Activated T-helper 1 cell treated with anti-CD3 and anti-CD28 coated beads, Interleukin-12 subunit alpha, Interleukin-12 subunit beta, Interleukin-2, Interleukin-4 antibody, amounts not matched to agents 30 ng/mL and 10 ng/mL and 1 ng/mL, durations not matched to agents 14 hours and 24 hours and 36 hours (primary cell): ENCODE results near the gene CISD3. TPM values are rescaled to one million over a fixed set of nuclear protein-coding genes. Genes with fewer than 3 reads are reported as not detected.

Experiments
- DNase-seq: peaks from one replicate; pipeline ENCODE4 v3.0.0; 2021; ENCODE audit warnings: low spot score
- H3K27ac Mint-ChIP-seq: one replicate; pipeline ENCODE4 v1.8.0; 2021; ENCODE audit warnings: mild to moderate bottlenecking, mixed read lengths
- H3K27me3 Mint-ChIP-seq: one replicate; pipeline ENCODE4 v1.8.0; 2022; ENCODE audit warnings: mild to moderate bottlenecking, moderate library complexity, mixed read lengths; ENCODE audit not compliant: insufficient read depth
- H3K36me3 Mint-ChIP-seq: one replicate; pipeline ENCODE4 v1.8.0; 2021; ENCODE audit warnings: low read depth, mixed read lengths
- H3K4me1 Mint-ChIP-seq: one replicate; pipeline ENCODE4 v1.8.0; 2021; ENCODE audit warnings: low read depth, mixed read lengths
- H3K4me3 Mint-ChIP-seq: one replicate; pipeline ENCODE4 v1.8.0; 2021; ENCODE audit warnings: mild to moderate bottlenecking, moderate library complexity, mixed read lengths
- H3K9me3 Mint-ChIP-seq: one replicate; pipeline ENCODE4 v1.8.0; 2021; ENCODE audit warnings: mixed read lengths
- intact Hi-C: fragments of 100-400 bp; cut with micrococcal nuclease; formaldehyde crosslinking; loops from one replicate; pipeline ENCODE4 v1.15.1; 2024
- total RNA-seq: library from RNA; stranded (reverse); gene quantifications from 2 replicates; pipeline ENCODE4 v1.2.3, GENCODE V29; 2022

The CISD3 gene
- total RNA-seq, 1 donor from 2014 or later = 39.2 TPM

DNA sequence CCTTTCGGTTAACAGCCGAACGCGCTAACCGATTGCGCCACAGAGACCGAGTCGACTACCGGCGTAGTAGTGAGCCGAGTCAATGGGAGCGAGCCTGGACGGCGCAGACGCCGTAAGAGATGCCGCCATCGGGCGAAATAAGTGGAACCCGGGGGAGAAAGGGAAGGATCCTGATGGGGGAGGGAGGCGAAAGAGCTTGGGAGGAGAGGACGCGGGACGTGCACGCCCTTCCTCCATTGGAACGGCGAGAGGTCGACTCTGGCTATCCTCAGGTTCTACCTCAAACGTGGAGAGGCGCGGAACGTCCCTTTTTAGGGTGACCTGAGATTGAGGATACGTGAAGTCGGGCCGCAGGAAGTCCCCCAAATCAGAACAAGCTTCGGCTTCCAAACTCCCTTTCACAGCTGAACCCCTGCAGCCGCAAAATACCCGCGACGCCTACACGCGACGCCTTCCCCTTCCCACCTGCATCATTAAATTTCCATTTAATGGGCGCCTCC is 21.7 kb downstream of the CISD3 start:
- peak overlapping the region; percentile 98 for H3K27ac Mint-ChIP-seq
- peaks cover 35% of the 10 kb centered on the region for H3K4me1 Mint-ChIP-seq
- peaks cover 15% of the 10 kb centered on the region for H3K27me3 Mint-ChIP-seq
- DNase-seq = peak; percentile 81
- H3K36me3 Mint-ChIP-seq = peaks cover 20% of the 10 kb centered on the region
- H3K9me3 Mint-ChIP-seq = no peaks in the 10 kb centered on the region
- intact Hi-C loops = loop anchor here (1.0 to 5.0 kb wide), 14 partner anchors 22 to 1360 kb away; partner anchors contain the start of genes CACNB1, CDK12, CISD3 and FBXL20
- H3K4me3 Mint-ChIP-seq = peak overlapping the region; percentile 97

DNA sequence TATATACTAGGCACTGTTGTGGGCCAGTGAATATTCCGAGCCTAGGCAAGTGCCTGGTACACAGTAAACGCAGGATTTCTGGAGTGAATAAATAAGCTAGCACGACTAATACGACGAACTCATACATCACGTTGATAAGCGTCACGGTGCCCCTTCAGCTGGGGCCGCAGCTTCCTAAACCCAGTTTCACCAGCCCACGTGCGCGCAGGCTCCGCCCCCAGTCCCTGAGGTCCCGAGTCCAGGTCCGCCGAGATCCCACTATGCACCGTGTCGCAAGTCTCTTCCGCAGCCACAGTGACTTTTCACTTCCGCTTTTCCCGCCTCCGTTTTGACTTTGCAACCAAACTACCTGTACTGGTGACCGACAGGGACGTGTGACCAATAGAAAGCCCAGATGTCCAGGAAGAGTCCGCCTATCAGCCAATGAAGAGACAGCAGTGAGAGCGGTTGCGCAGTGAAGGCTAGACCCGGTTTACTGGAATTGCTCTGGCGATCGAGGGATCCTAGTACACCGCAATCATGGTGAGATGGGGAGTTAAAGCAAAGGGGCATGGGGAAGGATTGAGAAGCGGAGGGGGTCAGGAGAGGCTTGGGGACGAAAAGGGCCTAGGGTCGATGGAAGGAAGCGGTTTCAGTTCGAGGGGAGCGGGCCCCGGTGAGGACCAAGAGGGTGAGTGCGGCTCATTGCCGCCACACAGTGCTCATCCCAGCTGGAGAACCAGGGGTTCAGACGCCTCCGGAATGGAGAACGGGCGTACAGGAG is 22.3 kb downstream of the CISD3 start, which contains the start of gene PSMB3:
Gene PSMB3, plus strand, starts transcription at position 434 of the 763 bp plus-strand sequence. Its CDS starts 86 bp downstream, at position 520.
- DNase-seq = peak; percentile 97
- no peaks in the 10 kb centered on the region for H3K9me3 Mint-ChIP-seq
- H3K27ac Mint-ChIP-seq = peak within 1 kb of the TSS; percentile 98
- H3K4me1 Mint-ChIP-seq = peaks cover 35% of the 10 kb centered on the region
- H3K4me3 Mint-ChIP-seq = peak within 1 kb of the TSS; percentile 97
- peaks cover 20% of the 10 kb centered on the region for H3K36me3 Mint-ChIP-seq
- H3K27me3 Mint-ChIP-seq = peaks cover 14% of the 10 kb centered on the region
- intact Hi-C loops = loop anchor here (1.0 to 5.0 kb wide), 14 partner anchors 22 to 1360 kb away; partner anchors contain the start of genes CACNB1, CDK12, CISD3 and FBXL20

- Mint-ChIP-seq H3K4me3 (peak overlapping the region; percentile 97), H3K27ac (peak overlapping the region; percentile 52), H3K27me3 (peaks cover 14% of the 10 kb centered on the region), H3K4me1 (peaks cover 35% of the 10 kb centered on the region), H3K36me3 (peaks cover 20% of the 10 kb centered on the region), H3K9me3 (no peaks in the 10 kb centered on the region)
- intact Hi-C loops = loop anchor here (2.0 to 5.0 kb wide), 5 partner anchors 151 to 1359 kb away; partner anchors contain the start of genes CACNB1 and FBXL20
- no peak for DNase-seq
Measured at GRCh38 chr17:38753071-38753506, 22.9 kb downstream of the CISD3 start.

DNA sequence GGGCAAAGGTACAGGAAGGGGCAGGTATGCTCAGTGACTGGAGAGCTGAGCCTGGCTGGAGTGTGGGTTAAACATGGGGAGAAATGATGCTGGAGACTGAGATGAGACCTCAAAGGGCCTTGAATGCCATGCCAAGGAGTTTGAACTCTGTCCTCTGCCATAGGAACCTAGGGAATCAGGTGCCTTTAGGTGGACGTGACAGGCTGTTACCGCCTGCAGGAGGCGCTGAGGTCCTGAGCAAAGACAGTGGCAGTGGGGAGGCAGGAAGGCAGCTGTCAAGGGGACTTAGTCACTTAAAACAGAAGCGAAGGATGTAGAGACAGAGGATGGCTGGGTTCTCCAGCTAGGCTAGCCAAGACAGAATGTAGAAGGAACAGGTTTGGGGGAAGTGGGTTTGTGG is 31.5 kb downstream of the CISD3 start:
- no peaks in the 10 kb centered on the region for H3K9me3 Mint-ChIP-seq
- H3K27me3 Mint-ChIP-seq = no peaks in the 10 kb centered on the region
- peaks cover 52% of the 10 kb centered on the region for H3K36me3 Mint-ChIP-seq
- no peak for DNase-seq
- peaks cover 20% of the 10 kb centered on the region for H3K4me1 Mint-ChIP-seq
- no peak overlapping the region for H3K4me3 Mint-ChIP-seq
- H3K27ac Mint-ChIP-seq = no peak overlapping the region
- intact Hi-C loops = no loop called here

- no peak overlapping the region for H3K27ac Mint-ChIP-seq
Measured at GRCh38 chr17:38762231-38762630, 32.1 kb downstream of the CISD3 start.

DNA sequence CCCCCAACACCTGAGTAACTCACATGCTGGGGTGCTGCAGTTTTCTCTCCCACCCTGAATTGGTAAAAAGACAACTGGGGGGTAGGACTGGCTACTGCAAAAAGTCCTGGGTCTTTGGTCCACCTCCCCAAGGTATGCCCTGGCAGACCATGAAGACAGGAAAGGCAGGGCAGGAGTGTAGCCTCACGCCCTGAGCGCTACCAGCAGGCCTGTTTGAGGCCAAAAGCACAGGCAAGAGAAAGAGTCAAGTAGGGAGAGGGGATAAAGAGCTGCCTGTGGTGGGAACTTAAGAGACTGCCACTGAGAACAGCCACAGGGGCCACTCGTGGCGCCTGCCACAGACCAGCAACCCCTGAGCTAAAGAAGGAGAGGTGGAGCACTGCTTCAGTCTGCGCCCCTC is 36.2 kb downstream of the CISD3 start:
- peaks cover 71% of the 10 kb centered on the region for H3K36me3 Mint-ChIP-seq
- H3K4me3 Mint-ChIP-seq = no peak overlapping the region
- peaks cover 13% of the 10 kb centered on the region for H3K4me1 Mint-ChIP-seq
- no peak for DNase-seq
- no peak overlapping the region for H3K27ac Mint-ChIP-seq
- intact Hi-C loops = no loop called here
- H3K9me3 Mint-ChIP-seq = no peaks in the 10 kb centered on the region
- no peaks in the 10 kb centered on the region for H3K27me3 Mint-ChIP-seq

More at GRCh38 chr17:38762231-38762630, 32.1 kb downstream of the CISD3 start:
- peaks cover 59% of the 10 kb centered on the region for H3K36me3 Mint-ChIP-seq
- no peaks in the 10 kb centered on the region for H3K27me3 Mint-ChIP-seq
- no peak overlapping the region for H3K4me3 Mint-ChIP-seq
- intact Hi-C loops = no loop called here
- H3K4me1 Mint-ChIP-seq = peaks cover 20% of the 10 kb centered on the region
- no peak for DNase-seq
- H3K9me3 Mint-ChIP-seq = no peaks in the 10 kb centered on the region

GRCh38 chr17:38768417-38768816 is 38.3 kb downstream of the CISD3 start:
- no peak overlapping the region for H3K27ac Mint-ChIP-seq

DNA sequence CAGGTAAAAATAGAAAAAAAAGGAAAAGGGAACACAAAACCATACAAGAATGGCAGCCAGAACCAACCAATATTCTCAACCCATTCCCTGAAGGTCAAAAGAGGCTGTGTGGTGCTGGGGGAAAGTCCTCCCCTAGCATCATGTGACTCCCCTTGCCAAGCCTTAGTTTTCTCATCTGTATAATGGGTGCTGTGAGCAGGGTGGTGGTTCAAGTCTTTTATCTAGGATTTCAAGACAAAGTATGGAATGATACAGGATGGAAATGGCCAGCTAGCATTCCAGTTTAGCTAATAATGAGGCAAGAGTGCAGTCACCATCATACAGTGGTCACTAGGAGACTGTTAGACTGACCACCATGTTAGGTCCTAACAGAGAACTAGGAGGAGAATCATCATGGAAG is 43.1 kb downstream of the CISD3 start:
- peaks cover 46% of the 10 kb centered on the region for H3K36me3 Mint-ChIP-seq
- no peaks in the 10 kb centered on the region for H3K9me3 Mint-ChIP-seq
- intact Hi-C loops = no loop called here
- no peaks in the 10 kb centered on the region for H3K27me3 Mint-ChIP-seq
- H3K4me1 Mint-ChIP-seq = no peaks in the 10 kb centered on the region
- H3K4me3 Mint-ChIP-seq = no peak overlapping the region
- DNase-seq = no peak
- no peak overlapping the region for H3K27ac Mint-ChIP-seq

More at GRCh38 chr17:38768417-38768816, 38.3 kb downstream of the CISD3 start:
- Mint-ChIP-seq H3K36me3 (peaks cover 69% of the 10 kb centered on the region), H3K27me3 (no peaks in the 10 kb centered on the region), H3K4me3 (no peak overlapping the region), H3K4me1 (no peaks in the 10 kb centered on the region), H3K9me3 (no peaks in the 10 kb centered on the region)
- no peak for DNase-seq
- intact Hi-C loops = no loop called here

GRCh38 chr17:38777641-38778250 is 47.6 kb downstream of the CISD3 start:
- no peaks in the 10 kb centered on the region for H3K9me3 Mint-ChIP-seq
- H3K4me1 Mint-ChIP-seq = no peaks in the 10 kb centered on the region
- no peak overlapping the region for H3K27ac Mint-ChIP-seq
- peaks cover 25% of the 10 kb centered on the region for H3K36me3 Mint-ChIP-seq
- intact Hi-C loops = no loop called here
- no peak for DNase-seq
- no peak overlapping the region for H3K4me3 Mint-ChIP-seq
- H3K27me3 Mint-ChIP-seq = no peaks in the 10 kb centered on the region

- no peak for DNase-seq
- Mint-ChIP-seq H3K4me3 (no peak overlapping the region), H3K36me3 (peaks cover 28% of the 10 kb centered on the region), H3K4me1 (no peaks in the 10 kb centered on the region), H3K9me3 (no peaks in the 10 kb centered on the region), H3K27me3 (no peaks in the 10 kb centered on the region), H3K27ac (no peak overlapping the region)
- intact Hi-C loops = no loop called here
Measured at GRCh38 chr17:38779965-38780752, 50.0 kb downstream of the CISD3 start.

- H3K27me3 Mint-ChIP-seq = no peaks in the 10 kb centered on the region
- H3K27ac Mint-ChIP-seq = no peak overlapping the region
- no peak overlapping the region for H3K4me3 Mint-ChIP-seq
- H3K36me3 Mint-ChIP-seq = peaks cover 26% of the 10 kb centered on the region
- intact Hi-C loops = no loop called here
- DNase-seq = no peak
- H3K4me1 Mint-ChIP-seq = no peaks in the 10 kb centered on the region
- H3K9me3 Mint-ChIP-seq = no peaks in the 10 kb centered on the region
Measured at GRCh38 chr17:38783227-38783626, 53.1 kb downstream of the CISD3 start.
